ENCODE measurements around the gene WRAP53.
"Not testable (repeated sequence)": the region's sequence is repeated elsewhere in the genome, so short reads cannot be mapped to it uniquely, and the experiment has no call there.

Gene WRAP53

DNA sequence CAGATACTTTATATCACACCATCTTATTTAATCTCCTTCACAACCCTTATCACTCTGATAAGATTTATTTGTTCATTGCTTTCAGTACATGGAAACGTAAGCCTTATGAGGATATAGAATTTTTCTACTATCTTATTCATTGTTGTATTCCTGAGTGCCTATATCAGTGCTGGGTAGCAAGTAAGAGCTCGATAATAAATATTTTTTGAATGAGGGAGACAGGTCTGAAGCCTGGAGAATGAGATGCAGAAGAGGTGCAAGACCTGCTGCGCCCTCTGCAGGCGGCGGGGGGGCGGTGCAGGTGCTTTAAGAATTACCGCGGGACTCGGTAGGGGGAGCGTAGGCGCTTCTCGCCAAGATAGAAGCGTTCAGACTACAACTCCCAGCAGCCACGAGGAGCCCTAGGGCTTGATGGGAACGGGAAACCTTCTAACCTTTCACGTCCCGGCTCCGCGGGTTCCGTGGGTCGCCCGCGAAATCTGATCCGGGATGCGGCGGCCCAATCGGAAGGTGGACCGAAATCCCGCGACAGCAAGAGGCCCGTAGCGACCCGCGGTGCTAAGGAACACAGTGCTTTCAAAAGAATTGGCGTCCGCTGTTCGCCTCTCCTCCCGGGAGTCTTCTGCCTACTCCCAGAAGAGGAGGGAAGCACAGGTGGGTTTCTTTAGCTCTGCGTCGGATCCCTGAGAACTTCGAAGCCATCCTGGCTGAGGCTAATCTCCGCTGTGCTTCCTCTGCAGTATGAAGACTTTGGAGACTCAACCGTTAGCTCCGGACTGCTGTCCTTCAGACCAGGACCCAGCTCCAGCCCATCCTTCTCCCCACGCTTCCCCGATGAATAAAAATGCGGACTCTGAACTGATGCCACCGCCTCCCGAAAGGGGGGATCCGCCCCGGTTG is at the start of gene WRAP53:
Gene WRAP53, plus strand, starts transcription at position 570 of the 900 bp plus-strand sequence. Its CDS starts 172 bp downstream, at position 742.
- DNase-seq (ENCODE audit: low read depth in 2 of 2) = peak; percentile 91 to 96

GRCh38 chr17:7640783-7641182 is 47.5 kb upstream of the WRAP53 start:
- DNase-seq (ENCODE audit: low read depth in 2 of 2) = no peak

- DNase-seq (ENCODE audit: low read depth in 2 of 2) = not testable (repeated sequence)
Measured at GRCh38 chr17:7641635-7642034, 46.6 kb upstream of the WRAP53 start.

DNA sequence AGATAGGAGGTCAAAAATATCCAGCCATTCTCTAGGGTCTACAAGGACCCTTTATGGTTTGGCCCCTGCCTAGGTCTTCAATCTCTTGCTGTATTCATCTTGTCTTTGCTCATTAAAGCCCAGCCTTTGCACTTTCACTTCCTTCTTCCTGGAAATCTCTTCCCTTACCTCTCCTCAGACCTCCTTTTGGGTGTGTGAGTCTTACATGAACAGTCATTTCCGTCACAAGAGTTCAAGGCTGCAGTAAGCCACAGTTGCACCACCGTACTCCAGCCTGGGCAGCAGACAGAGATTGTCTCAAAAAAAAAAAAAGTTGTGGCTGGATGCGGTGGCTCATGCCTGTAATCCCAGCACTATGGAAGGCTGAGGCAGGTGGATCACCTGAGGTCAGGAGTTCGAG is 43.5 kb upstream of the WRAP53 start:
- no peak for DNase-seq (ENCODE audit: low read depth in 2 of 2)

GRCh38 chr17:7646457-7646856 is 41.8 kb upstream of the WRAP53 start:
- DNase-seq (ENCODE audit: low read depth in 2 of 2) = no peak

DNA sequence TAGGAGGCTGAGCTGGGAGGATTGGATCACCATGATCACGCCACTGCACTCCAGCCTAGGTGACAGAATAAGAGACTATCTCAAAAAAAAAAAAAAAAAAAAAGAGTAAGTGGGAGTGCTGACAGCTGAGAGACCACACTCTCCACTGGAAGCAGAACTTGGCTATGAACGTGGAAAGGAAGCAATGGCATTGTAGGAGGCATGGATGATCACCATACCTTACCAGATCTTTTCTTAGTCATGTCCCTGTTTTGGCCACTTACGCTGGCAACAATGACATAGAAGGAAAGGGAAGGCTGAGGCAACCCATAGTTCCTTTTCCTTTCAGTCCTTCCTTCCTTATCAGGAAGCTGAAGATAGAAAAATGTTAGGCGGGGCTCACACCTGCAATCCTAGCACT is 41.3 kb upstream of the WRAP53 start:
- DNase-seq (ENCODE audit: low read depth in 2 of 2) = no peak

GRCh38 chr17:7650509-7651096 is 37.7 kb upstream of the WRAP53 start, which contains the start of gene ATP1B2:
ATP1B2 (plus strand) TSS chr17:7650926; CDS start chr17:7651519, 593 bp downstream.
- DNase-seq (ENCODE audit: low read depth in 2 of 2) = peak; percentile 63 to 71

- no peak for DNase-seq (ENCODE audit: low read depth in 2 of 2)
Measured at GRCh38 chr17:7651097-7651664, 37.1 kb upstream of the WRAP53 start.

DNA sequence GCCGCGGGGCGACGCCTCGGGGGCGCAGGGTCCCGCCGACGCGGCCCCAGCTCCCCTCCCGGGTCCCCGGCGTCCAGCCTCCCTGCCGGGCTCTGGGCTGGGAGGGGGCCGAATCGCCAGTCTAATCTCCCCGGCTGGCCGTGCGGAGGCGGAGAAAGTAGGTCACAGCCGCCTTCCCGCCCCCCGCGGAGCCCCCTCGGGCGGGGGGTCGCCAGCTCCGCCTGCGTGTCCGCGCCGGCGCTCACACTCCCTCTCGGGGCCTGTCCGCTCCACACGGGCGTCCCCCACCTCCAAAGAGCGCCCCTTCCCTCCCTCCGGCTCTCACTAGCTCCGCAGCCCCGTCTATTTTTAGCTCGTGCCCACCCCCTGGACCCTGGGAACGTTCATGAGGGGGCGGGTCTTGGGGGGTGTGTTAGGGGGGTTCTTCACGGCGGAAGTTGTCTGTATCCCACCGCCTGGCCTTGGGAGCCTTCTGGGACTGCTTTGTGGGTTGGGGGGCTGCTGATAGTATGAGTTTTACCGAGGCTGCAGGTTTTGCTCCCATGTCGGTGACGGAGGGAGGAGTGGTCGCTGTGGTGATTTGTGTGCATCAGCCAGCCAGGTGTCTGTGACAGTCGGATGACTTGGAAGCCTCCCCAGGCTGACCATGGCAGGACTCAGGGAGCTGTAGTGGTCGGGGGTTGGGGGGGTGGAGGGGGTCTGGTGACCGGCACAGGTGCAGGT is 36.5 kb upstream of the WRAP53 start:
- no peak for DNase-seq (ENCODE audit: low read depth in 2 of 2)

GRCh38 chr17:7652388-7653356 is 35.6 kb upstream of the WRAP53 start:
- DNase-seq (ENCODE audit: low read depth in 2 of 2) = no peak

DNA sequence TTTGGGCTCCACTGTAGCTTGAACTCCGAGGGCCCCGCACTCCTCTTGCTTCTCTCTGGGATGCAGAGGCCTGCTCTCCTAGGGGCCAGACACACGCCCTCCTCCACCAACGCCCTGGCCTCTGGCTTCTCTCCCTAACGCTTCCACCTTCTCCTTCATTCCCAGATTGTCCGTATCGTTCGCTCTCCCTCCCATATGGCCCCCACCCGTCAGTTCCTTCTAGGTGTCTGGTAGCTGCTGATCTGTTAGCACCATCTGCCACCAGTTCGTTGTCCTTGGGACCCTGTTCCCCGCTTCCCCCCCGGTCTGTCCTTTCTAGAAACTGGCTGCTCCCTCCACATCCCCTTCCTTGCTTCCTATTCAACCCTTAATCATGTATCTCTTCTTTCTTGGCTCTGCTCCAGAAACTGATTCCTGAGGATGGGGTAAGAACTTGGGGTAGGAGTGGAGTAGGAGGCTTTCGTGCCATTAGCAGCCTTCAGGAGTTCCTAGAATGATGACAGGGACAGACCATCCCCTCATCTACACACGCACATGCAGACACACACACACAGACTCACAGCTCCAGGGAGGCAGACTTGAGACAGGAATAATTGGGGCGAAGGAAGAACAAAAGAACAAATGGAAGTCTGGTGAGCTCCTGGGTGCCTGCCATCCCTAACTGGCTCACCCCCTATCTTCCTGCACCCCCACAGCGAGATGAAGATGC is 33.3 kb upstream of the WRAP53 start:
- no peak for DNase-seq (ENCODE audit: low read depth in 2 of 2)

GRCh38 chr17:7655541-7655840 is 32.8 kb upstream of the WRAP53 start:
- no peak for DNase-seq (ENCODE audit: low read depth in 2 of 2)

DNA sequence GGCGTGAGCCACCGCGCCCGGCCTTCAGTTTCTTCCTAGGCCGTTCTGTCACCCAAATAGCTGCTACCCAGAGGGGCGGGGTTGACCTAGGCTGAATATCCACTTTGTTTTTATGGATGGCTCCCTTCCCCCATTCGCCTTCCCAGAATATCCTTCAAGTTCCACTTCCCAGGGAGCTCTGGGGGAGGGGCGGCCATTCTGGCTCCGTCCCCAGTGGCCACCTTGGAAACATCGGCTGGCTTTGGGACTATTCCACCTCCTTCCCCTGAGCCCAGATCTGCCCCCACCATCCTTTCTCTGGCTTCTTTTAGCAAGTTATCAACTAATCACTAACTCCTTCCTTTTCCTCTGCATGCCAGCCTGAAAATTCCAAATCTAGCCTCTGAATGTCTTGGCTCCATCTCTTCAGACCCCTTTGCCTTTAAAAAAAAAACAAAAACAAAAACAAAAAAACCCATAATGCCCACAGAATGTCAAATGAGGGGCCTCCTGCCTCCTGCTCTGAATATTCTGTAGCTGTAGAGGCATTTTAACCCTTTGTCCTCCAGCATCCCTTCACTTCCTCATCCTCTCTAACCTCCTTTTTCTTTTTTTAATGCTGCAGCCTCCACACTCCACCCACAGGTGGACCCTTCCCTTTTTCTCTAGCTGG is 31.2 kb upstream of the WRAP53 start:
- DNase-seq (ENCODE audit: low read depth in 2 of 2) = no peak

DNA sequence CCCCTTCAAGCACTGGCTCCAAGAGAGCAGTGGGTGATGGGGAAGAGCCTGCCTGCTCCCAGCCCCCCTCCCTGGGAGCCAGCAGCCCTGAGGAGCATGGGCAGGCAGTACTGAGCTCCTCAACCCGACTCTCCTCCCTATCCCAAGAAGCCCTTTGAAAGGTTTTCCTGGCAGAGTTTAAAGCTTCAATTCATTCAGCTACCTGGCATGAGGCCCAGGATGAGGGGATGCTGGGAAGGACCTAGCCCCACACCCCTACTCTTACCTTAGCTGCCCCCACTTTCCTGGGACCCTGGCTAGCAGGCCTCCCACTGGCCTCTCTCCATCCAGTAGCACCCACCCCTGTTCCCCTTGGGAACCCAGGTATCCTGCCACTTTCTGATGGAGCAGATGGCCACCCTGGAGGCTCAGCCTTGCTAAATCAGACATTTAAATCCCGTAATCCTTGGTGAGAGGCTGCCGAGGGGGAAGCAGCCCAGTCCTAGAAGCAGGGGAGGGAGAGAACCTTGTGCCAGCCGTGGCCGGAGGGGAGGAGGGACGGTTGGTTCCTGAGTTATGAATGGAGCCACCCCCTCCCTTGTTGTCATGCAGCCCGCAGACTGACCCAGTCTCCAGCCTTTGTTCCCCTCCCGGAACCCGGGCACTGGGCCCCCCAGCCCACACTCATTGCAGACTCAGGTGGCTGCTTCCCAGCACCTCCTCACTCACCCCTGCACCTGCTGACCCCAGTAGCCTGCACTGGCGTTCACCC is 20.4 kb upstream of the WRAP53 start:
- no peak for DNase-seq (ENCODE audit: low read depth in 2 of 2)

GRCh38 chr17:7668482-7668881 is 19.8 kb upstream of the WRAP53 start:
- DNase-seq (ENCODE audit: low read depth in 2 of 2) = no peak

GRCh38 chr17:7673239-7673638 is 15.0 kb upstream of the WRAP53 start:
- peak in 1 of 2 donors; percentile 21 for DNase-seq (ENCODE audit: low read depth in 2 of 2)

- no peak for DNase-seq (ENCODE audit: low read depth in 2 of 2)
Measured at GRCh38 chr17:7674934-7675333, 13.3 kb upstream of the WRAP53 start.

- DNase-seq (ENCODE audit: low read depth in 2 of 2) = no peak
Measured at GRCh38 chr17:7676533-7676932, 11.7 kb upstream of the WRAP53 start.

- no peak for DNase-seq (ENCODE audit: low read depth in 2 of 2)
Measured at GRCh38 chr17:7677388-7678067, 10.7 kb upstream of the WRAP53 start.
